Peyer's patch (tissue), 4 donors: ENCODE results near the gene UVRAG. TPM values are rescaled to one million over a fixed set of nuclear protein-coding genes. Genes with fewer than 3 reads are reported as not detected.

Experiments
- DNase-seq, 3 donors: peaks; one replicate each; pipeline ENCODE4 v3.0.0-alpha.2; 2017 to 2019
- H3K27ac ChIP-seq, 4 donors: fragments of 200-600 bp; sonication (generic); one replicate each; pipeline ENCODE4 v1.5.1; 2016 to 2019
- H3K27me3 ChIP-seq, 2 donors: fragments of 200-600 bp; sonication (generic); one replicate each; pipeline ENCODE4 v1.5.1; 2019
- H3K36me3 ChIP-seq, 3 donors: fragments of 200-600 bp; sonication (generic); one replicate each; pipeline ENCODE4 v1.5.1; 2016 to 2019
- H3K4me1 ChIP-seq, 4 donors: fragments of 200-600 bp; sonication (generic); one replicate each; pipeline ENCODE4 v1.5.1; 2016 to 2019
- H3K4me3 ChIP-seq, 4 donors: fragments of 200-600 bp; sonication (generic); 1 replicate in 3 of 4; 2 replicates in 1 of 4; pipeline ENCODE4 v1.5.1; 2016 to 2019; ENCODE audit warnings: mild to moderate bottlenecking in 1 of 4
- H3K9me3 ChIP-seq, 4 donors: fragments of 200-600 bp; sonication (generic); one replicate each; pipeline ENCODE4 v1.5.1; 2016 to 2019; ENCODE audit warnings: mild to moderate bottlenecking in 1 of 4
- POLR2A ChIP-seq, 2 donors: fragments of 450-650 bp; IDR thresholded peaks; one replicate each; pipeline ENCODE4 v1.5.1; 2017; ENCODE audit warnings: antibody characterized with exemption in 2 of 2, mild to moderate bottlenecking in 2 of 2, moderate library complexity in 2 of 2
- total RNA-seq, 4 donors: library from RNA; depleted of rRNA; stranded (reverse); fragments of >200 nt; gene quantifications; one replicate each; pipeline ENCODE4 v1.1.0, GENCODE V29; 2016
- TF ChIP-seq, protein P1 (sequence below), 6 experiments: fragments of 450-650 bp in 4 of 6; fragments of 200-600 bp in 2 of 6; sonication (generic) in 1 of 6; IDR thresholded peaks; one replicate each; pipeline ENCODE4 v1.5.1; 2017 to 2019; ENCODE audit warnings: antibody characterized with exemption in 6 of 6, mild to moderate bottlenecking in 3 of 6, moderate library complexity in 1 of 6

The UVRAG gene
- total RNA-seq, 4 donors from 2014 or later: 13.8 to 64.4 (median 22.1) TPM

DNA sequence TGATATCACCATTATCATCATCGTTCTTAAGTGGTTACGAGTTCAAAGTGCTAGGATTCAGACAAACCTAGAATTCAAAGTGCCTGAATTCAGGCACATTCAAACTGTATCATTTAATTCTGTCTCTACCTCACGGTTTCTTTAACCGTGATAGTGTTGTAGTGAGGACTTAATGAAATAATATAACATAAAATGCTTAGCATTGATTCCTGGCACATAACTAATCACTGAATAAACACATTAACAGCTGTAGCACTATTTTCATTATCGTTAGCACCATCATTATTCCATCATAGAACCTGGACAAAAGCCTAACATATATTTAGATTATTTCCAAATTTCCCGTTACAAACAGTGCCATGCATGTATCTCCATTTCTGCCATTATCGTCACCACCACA is 289.3 kb downstream of the UVRAG start:
- TF ChIP-seq, protein P1, sequence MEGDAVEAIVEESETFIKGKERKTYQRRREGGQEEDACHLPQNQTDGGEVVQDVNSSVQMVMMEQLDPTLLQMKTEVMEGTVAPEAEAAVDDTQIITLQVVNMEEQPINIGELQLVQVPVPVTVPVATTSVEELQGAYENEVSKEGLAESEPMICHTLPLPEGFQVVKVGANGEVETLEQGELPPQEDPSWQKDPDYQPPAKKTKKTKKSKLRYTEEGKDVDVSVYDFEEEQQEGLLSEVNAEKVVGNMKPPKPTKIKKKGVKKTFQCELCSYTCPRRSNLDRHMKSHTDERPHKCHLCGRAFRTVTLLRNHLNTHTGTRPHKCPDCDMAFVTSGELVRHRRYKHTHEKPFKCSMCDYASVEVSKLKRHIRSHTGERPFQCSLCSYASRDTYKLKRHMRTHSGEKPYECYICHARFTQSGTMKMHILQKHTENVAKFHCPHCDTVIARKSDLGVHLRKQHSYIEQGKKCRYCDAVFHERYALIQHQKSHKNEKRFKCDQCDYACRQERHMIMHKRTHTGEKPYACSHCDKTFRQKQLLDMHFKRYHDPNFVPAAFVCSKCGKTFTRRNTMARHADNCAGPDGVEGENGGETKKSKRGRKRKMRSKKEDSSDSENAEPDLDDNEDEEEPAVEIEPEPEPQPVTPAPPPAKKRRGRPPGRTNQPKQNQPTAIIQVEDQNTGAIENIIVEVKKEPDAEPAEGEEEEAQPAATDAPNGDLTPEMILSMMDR (IDR thresholded peaks at IDR 0.05): no peak
- no peak for TF ChIP-seq POLR2A (IDR thresholded peaks at IDR 0.05)
- no peak for DNase-seq
- H3K4me3 ChIP-seq: no peak overlapping the region
- H3K4me1 ChIP-seq: no peaks in the 10 kb centered on the region
- H3K9me3 ChIP-seq: no peaks in the 10 kb centered on the region
- no peaks in the 10 kb centered on the region for H3K27me3 ChIP-seq
- H3K36me3 ChIP-seq: no peaks in the 10 kb centered on the region
- no peak overlapping the region for H3K27ac ChIP-seq

DNA sequence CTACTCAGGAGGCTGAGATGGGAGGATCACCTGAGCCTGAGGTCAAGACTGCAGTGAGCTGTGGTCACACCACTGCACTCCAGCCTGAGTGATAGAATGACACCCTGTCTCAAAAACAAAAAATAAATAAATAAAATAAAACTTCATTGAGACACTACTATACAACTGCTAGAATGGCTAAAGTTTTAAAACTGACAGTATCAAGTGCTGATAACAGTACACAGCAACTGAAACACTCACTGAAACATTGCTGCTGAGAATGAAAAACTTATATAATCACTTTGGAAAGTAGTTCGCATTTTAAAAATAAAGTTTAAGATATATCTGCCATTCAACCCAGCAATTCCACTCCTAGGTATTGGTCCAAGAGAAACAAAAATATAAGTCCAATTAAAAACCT is 290.6 kb downstream of the UVRAG start:
- DNase-seq: no peak

DNA sequence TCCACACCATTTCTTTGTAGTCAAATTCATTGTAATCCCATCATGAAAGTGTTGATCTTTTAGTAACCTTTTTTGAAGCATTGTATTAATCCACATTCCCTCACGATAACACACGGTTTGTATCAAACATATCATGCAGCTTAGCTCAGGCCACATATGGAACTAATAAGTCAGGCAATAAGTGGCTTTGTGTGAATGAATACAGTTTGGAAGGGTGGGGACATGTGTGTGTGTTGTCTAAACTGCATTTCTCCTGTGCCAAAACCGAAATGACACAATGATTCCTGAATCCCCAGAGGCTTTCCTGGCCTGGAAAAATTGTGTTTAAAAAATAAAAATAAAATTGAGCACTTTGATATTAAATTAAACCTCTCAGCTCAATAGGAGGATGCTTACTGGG is 293.0 kb downstream of the UVRAG start:
- DNase-seq: no peak
- Histone ChIP-seq H3K36me3 (no peaks in the 10 kb centered on the region), H3K4me3 (no peak overlapping the region)

More for the DNA sequence above, 290.6 kb downstream of the UVRAG start:
- Histone ChIP-seq H3K4me3 (no peak overlapping the region), H3K27ac (no peak overlapping the region), H3K27me3 (no peaks in the 10 kb centered on the region), H3K36me3 (no peaks in the 10 kb centered on the region), H3K4me1 (no peaks in the 10 kb centered on the region), H3K9me3 (no peaks in the 10 kb centered on the region)
- TF ChIP-seq POLR2A (IDR thresholded peaks at IDR 0.05): no peak

DNA sequence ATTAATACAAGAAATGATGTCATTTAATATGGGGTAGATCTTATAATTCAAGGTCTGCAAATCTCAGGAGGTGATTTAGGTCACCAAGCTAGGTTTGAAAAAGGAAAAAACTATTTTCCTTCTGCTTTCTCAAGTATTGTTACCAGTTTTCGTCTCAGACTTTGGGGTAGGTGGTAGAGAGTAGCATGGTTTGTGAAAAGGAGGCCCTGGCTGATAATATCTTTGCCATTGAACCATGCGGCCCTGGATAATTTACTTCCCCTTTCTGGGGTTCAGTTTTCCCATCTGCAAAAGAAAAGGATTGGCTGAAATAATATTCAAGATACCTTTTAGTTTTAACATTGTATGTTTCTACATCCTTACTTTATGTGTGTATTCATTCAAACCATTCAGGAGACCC is 299.2 kb downstream of the UVRAG start:
- H3K4me3 ChIP-seq: no peak overlapping the region
- peaks cover 0 to 4% (median 0%) of the 10 kb centered on the region in 3 donors for H3K36me3 ChIP-seq
- no peak overlapping the region for H3K27ac ChIP-seq
- H3K9me3 ChIP-seq: no peaks in the 10 kb centered on the region
- TF ChIP-seq, protein P1 (IDR thresholded peaks at IDR 0.05): no peak
- no peak for TF ChIP-seq POLR2A (IDR thresholded peaks at IDR 0.05)
- H3K4me1 ChIP-seq: peaks cover 0 to under 1% (median 0%) of the 10 kb centered on the region in 4 donors
- no peak for DNase-seq
- H3K27me3 ChIP-seq: no peaks in the 10 kb centered on the region

More for the DNA sequence above, 293.0 kb downstream of the UVRAG start:
- no peak overlapping the region for H3K27ac ChIP-seq
- H3K9me3 ChIP-seq: no peaks in the 10 kb centered on the region
- H3K27me3 ChIP-seq: no peaks in the 10 kb centered on the region
- H3K4me1 ChIP-seq: no peaks in the 10 kb centered on the region
- TF ChIP-seq, protein P1 (IDR thresholded peaks at IDR 0.05): no peak
- TF ChIP-seq POLR2A (IDR thresholded peaks at IDR 0.05): no peak

DNA sequence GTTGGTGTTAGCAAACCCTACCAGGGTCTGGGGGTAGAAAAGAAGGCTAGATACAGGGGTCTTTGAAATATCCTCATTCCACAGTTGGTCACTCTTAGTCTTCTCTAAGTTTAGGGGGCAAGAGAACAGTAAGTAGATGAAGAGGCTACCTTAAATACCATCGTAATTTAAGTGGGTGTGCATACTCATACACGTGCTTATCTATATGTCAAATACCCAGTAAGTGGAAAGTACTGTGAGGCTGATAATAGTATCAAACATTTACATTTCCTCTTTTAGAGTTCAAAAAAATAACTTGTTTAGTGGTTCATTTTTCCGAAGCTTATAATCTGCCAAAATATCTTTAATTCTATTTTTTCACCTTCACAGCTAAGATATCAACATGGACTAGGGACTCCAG is 300.5 kb downstream of the UVRAG start:
- H3K4me1 ChIP-seq: peaks cover 0 to 13% (median 1%) of the 10 kb centered on the region in 4 donors
- H3K9me3 ChIP-seq: no peaks in the 10 kb centered on the region
- no peak for DNase-seq
- no peak overlapping the region for H3K27ac ChIP-seq
- no peaks in the 10 kb centered on the region for H3K27me3 ChIP-seq
- no peak overlapping the region for H3K4me3 ChIP-seq
- peaks cover 0 to 4% (median 0%) of the 10 kb centered on the region in 3 donors for H3K36me3 ChIP-seq
- TF ChIP-seq, protein P1 (IDR thresholded peaks at IDR 0.05): no peak

DNA sequence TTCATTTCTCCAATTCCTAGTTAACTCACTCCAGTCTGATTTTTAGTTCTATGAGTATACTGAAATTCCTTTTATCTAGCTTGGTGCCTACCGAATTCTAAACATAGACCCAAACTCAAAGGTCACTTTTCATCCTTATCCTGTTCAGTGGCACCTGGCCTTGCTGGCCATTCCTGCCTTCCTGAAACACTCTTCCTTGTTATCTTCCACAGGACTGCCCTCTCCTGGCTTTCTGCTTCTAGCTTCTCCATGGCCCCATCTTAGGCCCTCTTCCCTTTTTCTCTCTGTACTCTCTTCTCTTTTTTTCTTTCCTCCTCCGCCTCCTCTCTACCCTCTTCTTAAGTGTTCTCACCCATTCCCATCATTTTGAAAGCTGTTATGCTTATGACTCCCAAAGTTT is 304.0 kb downstream of the UVRAG start:
- H3K9me3 ChIP-seq: no peaks in the 10 kb centered on the region
- H3K27ac ChIP-seq: peak overlapping the region in 2 of 4 donors; percentile 62 to 81
- H3K36me3 ChIP-seq: peaks cover 0 to 4% (median 0%) of the 10 kb centered on the region in 3 donors
- no peak overlapping the region for H3K4me3 ChIP-seq
- no peak for TF ChIP-seq POLR2A (IDR thresholded peaks at IDR 0.05)
- TF ChIP-seq, protein P1 (IDR thresholded peaks at IDR 0.05): peak in 3 of 6 experiments; percentile 20 to 46 (median 29)
- H3K27me3 ChIP-seq: no peaks in the 10 kb centered on the region
- DNase-seq: no peak
- peaks cover 0 to 20% (median 1%) of the 10 kb centered on the region in 4 donors for H3K4me1 ChIP-seq
